GM12878 (cell line): ENCODE measurements around the gene GLRX2. TPM values are rescaled to one million over a fixed set of nuclear protein-coding genes. Genes with fewer than 3 reads are reported as not detected.
A peak's percentile ranks its signal among the peaks of the same experiment; 100 is the strongest.

Experiments
- ATAC-seq: fragments of 200-7000 bp; cut with Tn5 transposase; 3 replicates; pipeline ENCODE4 v1.9.1; 2020; ENCODE audit warnings: mild to moderate bottlenecking, moderate library complexity
- BruUV-seq: library from RNA; stranded (reverse); fragments of 400-500 nt; replicated peaks from 2 replicates; lab custom pipeline; 2021; lab: Mats Ljungman, UMichigan
- CTCF ChIA-PET: fragments of 300-600 bp; sonication (Branson Sonifier 250); formaldehyde crosslinking; extraction: SDS; loops from one replicate; lab custom pipeline; 2021; ENCODE audit warnings: inconsistent platforms; lab: Yijun Ruan, JAX
- POLR2A ChIA-PET: fragments of 350-600 bp; formaldehyde crosslinking; extraction: SDS; loops from one replicate; lab custom pipeline; 2021; ENCODE audit warnings: inconsistent platforms; lab: Charles Lee
- RAD21 ChIA-PET: fragments of 300-600 bp; sonication (Branson Sonifier 250); formaldehyde crosslinking; loops from one replicate; lab custom pipeline; 2023; ENCODE audit warnings: antibody characterized with exemption; ENCODE audit not compliant: unreplicated experiment; lab: Charles Lee
- SMC1A ChIA-PET: fragments of 300-600 bp; sonication (Branson Sonifier 250); formaldehyde crosslinking; loops from one replicate; lab custom pipeline; 2023; ENCODE audit not compliant: unreplicated experiment, uncharacterized antibody; lab: Charles Lee
- DNase-seq: peaks from one replicate; pipeline ENCODE4 v3.0.0-alpha.2; 2011; ENCODE audit warnings: low read depth, low spot score
- FAIRE-seq: peaks from 3 replicates; lab custom pipeline; 2011; peaks lifted over from hg19 to GRCh38; lab: Jason Lieb, UNC
- H2AFZ ChIP-seq: 2 replicates; pipeline ENCODE4 v1.6.0; 2011; ENCODE audit warnings: low read depth, low read length, control low read depth; ENCODE audit not compliant: control insufficient read depth
- H3K27ac ChIP-seq: 2 replicates; pipeline ENCODE4 v1.5.1; 2011; ENCODE audit warnings: control low read depth; ENCODE audit not compliant: control insufficient read depth, insufficient read depth
- H3K27me3 ChIP-seq, 2 experiments: replicated peaks in 1 of 2; 2 replicates each; pipeline versions ENCODE4 v1.6.0 to v1.6.1; 2011; ENCODE audit warnings: low read length in 1 of 2; ENCODE audit not compliant: control insufficient read depth in 2 of 2, insufficient read depth in 2 of 2
- H3K36me3 ChIP-seq, 2 experiments: 2 replicates each; pipeline ENCODE4 v1.5.1; 2011; ENCODE audit warnings: low read length in 1 of 2; ENCODE audit not compliant: control insufficient read depth in 2 of 2, insufficient read depth in 2 of 2
- H3K4me1 ChIP-seq: 2 replicates; pipeline ENCODE4 v1.6.1; 2011; ENCODE audit warnings: mild to moderate bottlenecking, low read length, moderate library complexity, mixed read lengths; ENCODE audit not compliant: control insufficient read depth, insufficient read depth
- H3K4me2 ChIP-seq: 2 replicates; pipeline ENCODE4 v1.6.0; 2011; ENCODE audit warnings: control low read depth; ENCODE audit not compliant: control insufficient read depth, insufficient read depth
- H3K4me3 ChIP-seq: fragments of 200-600 bp; sonication (generic); 2 replicates; pipeline ENCODE4 v1.5.1; 2016
- H3K79me2 ChIP-seq: 2 replicates; pipeline ENCODE4 v1.6.0; 2011; ENCODE audit warnings: low read length; ENCODE audit not compliant: control insufficient read depth, insufficient read depth
- H3K9ac ChIP-seq: 2 replicates; pipeline ENCODE4 v1.8.0; 2011; ENCODE audit warnings: low read length, control low read depth, mixed read lengths; ENCODE audit not compliant: control insufficient read depth, insufficient read depth
- H3K9me3 ChIP-seq: replicated peaks from 3 replicates; pipeline ENCODE4 v1.5.1; 2011; ENCODE audit warnings: mild to moderate bottlenecking, low read length; ENCODE audit not compliant: control insufficient read depth, insufficient read depth
- H4K20me1 ChIP-seq: 2 replicates; pipeline ENCODE4 v1.6.0; 2011; ENCODE audit not compliant: control insufficient read depth, insufficient read depth
- EGR1 ChIP-seq, 2 experiments: IDR thresholded peaks; 1 replicate in 1 of 2; 2 replicates in 1 of 2; pipeline ENCODE4 v1.6.1; 2011 to 2012; ENCODE audit warnings: low read depth in 2 of 2, low read length in 2 of 2, borderline replicate concordance in 1 of 2, mild to moderate bottlenecking in 1 of 2, moderate library complexity in 1 of 2
- IKZF2 ChIP-seq, 2 experiments: fragments of 450-650 bp; IDR thresholded peaks; 2 replicates each; pipeline ENCODE4 v1.6.1; 2017; ENCODE audit warnings: mild to moderate bottlenecking in 2 of 2, moderate library complexity in 2 of 2
- KDM1A ChIP-seq: fragments of 200-600 bp; sonication (generic); IDR thresholded peaks from 2 replicates; pipeline ENCODE4 v1.6.1; 2016; ENCODE audit warnings: borderline replicate concordance
- MTA3 ChIP-seq: IDR thresholded peaks from 2 replicates; pipeline ENCODE4 v1.6.1; 2012; ENCODE audit warnings: low read length, inconsistent platforms, borderline replicate concordance
- MYC ChIP-seq: IDR thresholded peaks from 2 replicates; pipeline ENCODE4 v1.6.1; 2011; ENCODE audit warnings: mild to moderate bottlenecking, low read length, moderate library complexity, inconsistent platforms; ENCODE audit not compliant: insufficient read depth, insufficient replicate concordance, insufficient read length, severe bottlenecking
- NFIC ChIP-seq: IDR thresholded peaks from 2 replicates; pipeline ENCODE4 v1.6.1; 2012; ENCODE audit warnings: low read depth, mild to moderate bottlenecking, inconsistent platforms, low read length, moderate library complexity
- SP1 ChIP-seq: IDR thresholded peaks from one replicate; pipeline ENCODE4 v1.6.1; 2011; ENCODE audit warnings: low read depth, low read length
- SPI1 ChIP-seq: IDR thresholded peaks from 2 replicates; pipeline ENCODE4 v1.6.1; 2011; ENCODE audit warnings: low read depth, mild to moderate bottlenecking, low read length, moderate library complexity, borderline replicate concordance; ENCODE audit not compliant: insufficient read depth
- SREBF1 ChIP-seq: IDR thresholded peaks from 2 replicates; pipeline ENCODE4 v1.6.1; 2012; ENCODE audit warnings: mild to moderate bottlenecking, low read length
- SUZ12 ChIP-seq: fragments of 200-600 bp; sonication (generic); IDR thresholded peaks from one replicate; pipeline ENCODE4 v1.6.1; 2018; ENCODE audit warnings: antibody characterized with exemption, mild to moderate bottlenecking; ENCODE audit not compliant: unreplicated experiment
- WRNIP1 ChIP-seq: IDR thresholded peaks from 2 replicates; pipeline ENCODE4 v1.6.1; 2011; ENCODE audit warnings: low read depth, low read length, improper control_type of control experiment, borderline replicate concordance
- ZBED1 ChIP-seq: IDR thresholded peaks from 2 replicates; pipeline ENCODE4 v1.6.1; 2016; ENCODE audit warnings: borderline replicate concordance
- ZNF622 ChIP-seq: fragments of 450-650 bp; IDR thresholded peaks from 2 replicates; pipeline ENCODE4 v1.6.1; 2017; ENCODE audit warnings: mild to moderate bottlenecking, inconsistent platforms
- WGBS: methylation state at CpG from one replicate; pipeline ENCODE4 v1.1.6; 2016; ENCODE audit warnings: low lambda C conversion rate; ENCODE audit not compliant: insufficient replicate concordance, insufficient coverage; ENCODE audit errors: missing lambda C conversion rate; 5-methylcytosine and 5-hydroxymethylcytosine counted together
- in situ Hi-C: fragments of 300-500 bp; cut with MboI; formaldehyde crosslinking; loops from 9 replicates; pipeline ENCODE4 v1.14.3; 2018; ENCODE audit warnings: mixed read lengths
- intact Hi-C: fragments of 100-400 bp; cut with micrococcal nuclease; formaldehyde crosslinking; loops from one replicate; pipeline ENCODE4 v1.14.2; 2022; ENCODE audit not compliant: unreplicated experiment
- polyA plus RNA-seq, 11 experiments: library from polyadenylated mRNA; depleted of rRNA in 4 of 11; unstranded in 6 of 11; stranded (reverse) in 5 of 11; fragments of >200 nt; fragmentation: Nextera tagmentation in 4 of 11; fragmentation: Illumina TruSeq in 1 of 11; extraction: Ambion mirVana in 4 of 11; extraction: Trizol in 1 of 11; gene quantifications; 1 replicate in 1 of 11; 2 replicates in 10 of 11; pipeline versions ENCODE4 v1.2.1 to v1.2.3, GENCODE V29; 2011 to 2016; ENCODE audit warnings: inconsistent platforms in 2 of 11, missing spikeins in 2 of 11, low read depth in 1 of 11
- total RNA-seq, 4 experiments: library from RNA; depleted of rRNA in 3 of 4; stranded (reverse); fragments of >200 nt in 3 of 4; fragmentation: Illumina TruSeq in 1 of 4; extraction: Trizol in 1 of 4; gene quantifications; 2 replicates each; pipeline versions ENCODE4 v1.2.1 to v1.2.3, GENCODE V29; 2013 to 2021
- TF ChIP-seq, protein P1 (sequence below): fragments of 450-650 bp; conservative IDR thresholded peaks from 2 replicates; pipeline ENCODE4 v1.6.1; 2017; ENCODE audit warnings: mild to moderate bottlenecking, moderate library complexity

Gene GLRX2
- total and polyA plus RNA-seq, 10 of the 15 experiments (the other 5 are each of a cell fraction or from before 2014, with no cell fraction given) = 5.5 to 67.6 (median 16.6) TPM

- ATAC-seq = no peak
- Histone ChIP-seq H3K27ac (peak overlapping the region; percentile 58; the same call in 1 of the 2 replicates), H3K9me3 (no peaks in the 10 kb centered on the region), H4K20me1 (no peaks in the 10 kb centered on the region), H3K79me2 (peaks cover 18% of the 10 kb centered on the region), H3K36me3 (no peaks in the 10 kb centered on the region), H3K27me3 (no peaks in the 10 kb centered on the region), H3K9ac (peak overlapping the region; percentile 64), H3K4me2 (peak overlapping the region; percentile 75), H3K4me1 (no peaks in the 10 kb centered on the region), H2AFZ (peak overlapping the region; percentile 96), H3K4me3 (peak overlapping the region; percentile 87; the same call in 1 of the 2 replicates)
- ChIA-PET POLR2A (interaction anchor here (1.0 to 3.2 kb wide), 3 partner anchors 15 to 47 kb away, joined by 3 to 26 read pairs (median 6); partner anchors contain the start of genes CDC73, RO60 and UCHL5), SMC1A (interaction anchor here (1.6 kb wide), 1 partner anchor 18 kb away, joined by 3 read pairs; no protein-coding TSS in a partner anchor), CTCF (interaction anchor here (1.3 to 3.1 kb wide), 5 partner anchors 17 to 86 kb away, joined by 3 to 12 read pairs (median 5); partner anchors contain the start of genes RO60 and UCHL5), RAD21 (interaction anchor here (1.2 to 2.3 kb wide), 5 partner anchors 15 to 48 kb away, joined by 3 to 14 read pairs (median 7); partner anchors contain the start of gene CDC73)
- intact Hi-C loops = loop anchor here (1.0 to 5.0 kb wide), 3 partner anchors 17 to 48 kb away; partner anchors contain the start of genes CDC73, RO60 and UCHL5
- no TSS peak for BruUV-seq
- DNase-seq = no peak
- in situ Hi-C loops = no loop called here
- TF ChIP-seq WRNIP1 = no peak
- TF ChIP-seq NFIC = no peak
- FAIRE-seq = no peak
- 38% methylated on average over 4 of the region's 4 CpGs for WGBS
Measured at GRCh38 chr1:193105821-193106177, 585 bp upstream of the GLRX2 start.

DNA sequence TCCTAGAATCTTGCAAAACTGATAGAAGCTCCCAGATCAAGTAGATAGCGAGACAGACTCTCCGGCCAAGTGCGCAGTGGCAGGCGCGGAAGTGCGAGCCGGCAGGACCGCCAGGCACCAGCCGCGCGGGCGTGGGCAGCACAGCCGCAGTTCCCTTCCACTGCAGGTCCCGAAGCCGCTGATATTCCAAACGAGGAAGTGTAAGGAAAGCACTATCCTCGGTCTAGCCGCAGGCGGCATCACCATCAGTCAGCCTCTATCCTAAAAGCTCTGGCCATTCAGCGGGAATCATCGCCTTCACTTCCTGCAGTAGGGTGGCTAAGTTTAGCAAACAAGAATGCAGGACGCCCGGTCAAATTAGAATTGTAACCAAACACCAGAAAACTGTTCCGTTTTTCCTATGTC lies 710 bp downstream of the GLRX2 start:
- 2% methylated on average over 24 of the region's 24 CpGs for WGBS
- Histone ChIP-seq H3K4me3 (peak overlapping the region; percentile 87), H3K27ac (peak overlapping the region; percentile 46; the same call in 1 of the 2 replicates), H3K4me1 (no peaks in the 10 kb centered on the region), H2AFZ (peak overlapping the region; percentile 96), H3K79me2 (peaks cover 18% of the 10 kb centered on the region), H3K9ac (peak overlapping the region; percentile 81), H4K20me1 (no peaks in the 10 kb centered on the region), H3K9me3 (no peaks in the 10 kb centered on the region), H3K36me3 (peaks cover 0 to 9% of the 10 kb centered on the region in 2 experiments; a peak in 1 of 4 replicates), H3K27me3 (no peaks in the 10 kb centered on the region), H3K4me2 (peak overlapping the region; percentile 75)
- no peak for FAIRE-seq
- intact Hi-C loops = loop anchor here (2.0 kb wide), 1 partner anchor 38 kb away; no protein-coding TSS in a partner anchor
- TF ChIP-seq ZBED1 = 0 out of 2 replicates have a peak, but pooled peaks have one; percentile 44
- TF ChIP-seq KDM1A = no peak
- no peak for TF ChIP-seq SUZ12
- 0 out of 2 replicates have a peak, but pooled peaks have one; percentile 48 for TF ChIP-seq MTA3
- TF ChIP-seq EGR1 (IDR thresholded peaks at IDR 0.05; ENCODE audit: borderline replicate concordance in 1 of 2, low read depth in 2 of 2, low read length in 2 of 2) = peak in 1 of 2 experiments; percentile 45; a peak in 1 of 3 replicates
- peak; percentile 34 to 46; a peak in 1 of 4 replicates for TF ChIP-seq IKZF2 (IDR thresholded peaks at IDR 0.05)
- no peak for TF ChIP-seq SP1
- TF ChIP-seq MYC = peak; percentile 21
- TF ChIP-seq, protein P1, sequence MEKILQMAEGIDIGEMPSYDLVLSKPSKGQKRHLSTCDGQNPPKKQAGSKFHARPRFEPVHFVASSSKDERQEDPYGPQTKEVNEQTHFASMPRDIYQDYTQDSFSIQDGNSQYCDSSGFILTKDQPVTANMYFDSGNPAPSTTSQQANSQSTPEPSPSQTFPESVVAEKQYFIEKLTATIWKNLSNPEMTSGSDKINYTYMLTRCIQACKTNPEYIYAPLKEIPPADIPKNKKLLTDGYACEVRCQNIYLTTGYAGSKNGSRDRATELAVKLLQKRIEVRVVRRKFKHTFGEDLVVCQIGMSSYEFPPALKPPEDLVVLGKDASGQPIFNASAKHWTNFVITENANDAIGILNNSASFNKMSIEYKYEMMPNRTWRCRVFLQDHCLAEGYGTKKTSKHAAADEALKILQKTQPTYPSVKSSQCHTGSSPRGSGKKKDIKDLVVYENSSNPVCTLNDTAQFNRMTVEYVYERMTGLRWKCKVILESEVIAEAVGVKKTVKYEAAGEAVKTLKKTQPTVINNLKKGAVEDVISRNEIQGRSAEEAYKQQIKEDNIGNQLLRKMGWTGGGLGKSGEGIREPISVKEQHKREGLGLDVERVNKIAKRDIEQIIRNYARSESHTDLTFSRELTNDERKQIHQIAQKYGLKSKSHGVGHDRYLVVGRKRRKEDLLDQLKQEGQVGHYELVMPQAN = peak; percentile 39; the same call in 1 of the 2 replicates
- no peak for TF ChIP-seq SREBF1
- TF ChIP-seq SPI1 = peak; percentile 42; the same call in 1 of the 2 replicates
- TF ChIP-seq ZNF622 = no peak
- DNase-seq = no peak
- ATAC-seq = peak; percentile 69
- SMC1A ChIA-PET = interaction anchor here (0.9 to 4.1 kb wide), 11 partner anchors 9 to 48 kb away, joined by 3 to 24 read pairs (median 4); no protein-coding TSS in a partner anchor
- in situ Hi-C loops = no loop called here
- BruUV-seq = no TSS peak
- RAD21 ChIA-PET = interaction anchor here (0.8 to 2.5 kb wide), 11 partner anchors 13 to 627 kb away, joined by 3 to 14 read pairs (median 4); partner anchors contain the start of genes CDC73, RO60 and UCHL5
- CTCF ChIA-PET = interaction anchor here (0.8 to 2.3 kb wide), 13 partner anchors 14 to 88 kb away, joined by 3 to 10 read pairs (median 4); partner anchors contain the start of genes CDC73, RO60 and UCHL5
- POLR2A ChIA-PET = interaction anchor here (0.5 to 3.2 kb wide), 8 partner anchors 16 to 210 kb away, joined by 3 to 26 read pairs (median 4); partner anchors contain the start of genes CDC73, RO60 and UCHL5
